ENCODE results near the gene P2RY14. TPM values are rescaled to one million over a fixed set of nuclear protein-coding genes. Genes with fewer than 3 reads are reported as not detected.

The P2RY14 gene
- total RNA-seq, 4 donors from 2014 or later, result 5.8 to 21.2 (median 9.3) TPM

- TF ChIP-seq, protein P1, sequence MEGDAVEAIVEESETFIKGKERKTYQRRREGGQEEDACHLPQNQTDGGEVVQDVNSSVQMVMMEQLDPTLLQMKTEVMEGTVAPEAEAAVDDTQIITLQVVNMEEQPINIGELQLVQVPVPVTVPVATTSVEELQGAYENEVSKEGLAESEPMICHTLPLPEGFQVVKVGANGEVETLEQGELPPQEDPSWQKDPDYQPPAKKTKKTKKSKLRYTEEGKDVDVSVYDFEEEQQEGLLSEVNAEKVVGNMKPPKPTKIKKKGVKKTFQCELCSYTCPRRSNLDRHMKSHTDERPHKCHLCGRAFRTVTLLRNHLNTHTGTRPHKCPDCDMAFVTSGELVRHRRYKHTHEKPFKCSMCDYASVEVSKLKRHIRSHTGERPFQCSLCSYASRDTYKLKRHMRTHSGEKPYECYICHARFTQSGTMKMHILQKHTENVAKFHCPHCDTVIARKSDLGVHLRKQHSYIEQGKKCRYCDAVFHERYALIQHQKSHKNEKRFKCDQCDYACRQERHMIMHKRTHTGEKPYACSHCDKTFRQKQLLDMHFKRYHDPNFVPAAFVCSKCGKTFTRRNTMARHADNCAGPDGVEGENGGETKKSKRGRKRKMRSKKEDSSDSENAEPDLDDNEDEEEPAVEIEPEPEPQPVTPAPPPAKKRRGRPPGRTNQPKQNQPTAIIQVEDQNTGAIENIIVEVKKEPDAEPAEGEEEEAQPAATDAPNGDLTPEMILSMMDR (IDR thresholded peaks at IDR 0.05; ENCODE audit: low read depth), result no peak
Observed at GRCh38 chr3:151197981-151198767, 80.2 kb downstream of the P2RY14 start.

- TF ChIP-seq, protein P1 (IDR thresholded peaks at IDR 0.05; ENCODE audit: low read depth), result no peak
Observed at GRCh38 chr3:151197228-151197627, 81.1 kb downstream of the P2RY14 start.

DNA sequence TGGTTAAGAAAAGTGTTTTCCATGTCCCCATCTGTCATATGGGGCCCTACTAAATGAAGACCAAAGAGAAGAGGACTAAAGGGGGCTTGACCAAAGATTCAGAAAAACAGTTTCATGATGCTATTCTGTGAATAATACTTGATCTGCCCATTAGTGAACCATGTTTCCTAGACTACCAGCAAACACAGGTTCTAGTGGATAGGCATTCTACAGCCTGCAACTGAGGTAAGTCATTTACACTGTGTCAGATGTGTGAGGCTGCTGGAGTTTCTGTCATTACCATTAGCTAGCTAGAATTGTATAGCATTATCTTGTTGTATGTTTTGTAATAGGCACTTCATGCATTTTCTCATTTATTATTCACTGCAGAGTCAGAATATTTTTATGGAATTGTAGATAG, 81.9 kb downstream of the P2RY14 start:
- TF ChIP-seq, protein P1 (IDR thresholded peaks at IDR 0.05; ENCODE audit: low read depth), result no peak

DNA sequence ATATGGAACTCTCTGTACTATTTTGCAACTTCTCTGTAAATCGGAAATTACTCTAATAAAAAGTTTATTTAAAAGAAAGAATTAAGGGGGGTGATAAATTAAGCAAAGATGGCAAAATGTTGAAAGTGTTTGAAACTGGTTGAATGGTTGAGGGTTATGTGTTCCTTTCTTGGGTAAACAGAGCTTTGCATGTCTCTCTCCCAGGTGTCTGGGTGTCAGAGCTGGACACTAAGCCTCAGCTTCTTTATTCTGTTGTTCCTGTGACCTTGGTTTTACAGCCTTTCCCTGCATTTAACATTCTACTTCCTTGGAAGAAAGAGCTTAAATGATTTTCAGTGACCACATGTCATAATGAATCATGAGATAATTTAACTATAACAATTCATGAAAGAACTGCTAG, 82.5 kb downstream of the P2RY14 start:
- TF ChIP-seq, protein P1 (IDR thresholded peaks at IDR 0.05; ENCODE audit: low read depth), result no peak

- TF ChIP-seq, protein P1 (IDR thresholded peaks at IDR 0.05; ENCODE audit: low read depth), result no peak
Observed at GRCh38 chr3:151192545-151192944, 85.8 kb downstream of the P2RY14 start.

GRCh38 chr3:151191095-151191494, 87.2 kb downstream of the P2RY14 start:
- TF ChIP-seq, protein P1 (IDR thresholded peaks at IDR 0.05; ENCODE audit: low read depth), result no peak

DNA sequence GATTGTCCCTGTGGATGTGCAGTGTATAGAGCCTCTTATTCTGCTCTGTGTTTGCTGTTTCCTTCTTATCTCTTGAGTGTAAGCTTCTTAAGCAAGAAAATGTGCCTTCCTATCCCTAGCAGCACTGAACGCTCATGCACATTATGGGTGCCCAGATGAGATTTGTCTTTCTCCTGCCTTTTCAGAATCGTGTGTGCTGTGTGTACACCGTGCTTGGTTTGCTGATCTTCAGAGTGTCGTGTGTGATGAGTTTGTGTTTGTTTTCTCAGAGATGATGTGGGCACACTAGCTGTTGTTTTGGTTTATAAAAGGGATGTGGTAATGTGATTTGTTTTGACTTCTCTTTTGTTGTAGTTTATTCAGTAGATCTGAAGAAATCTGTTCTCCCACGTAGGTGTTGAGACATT, 95.1 kb downstream of the P2RY14 start:
- TF ChIP-seq, protein P1 (IDR thresholded peaks at IDR 0.05; ENCODE audit: low read depth), result no peak
